ENCODE data around the gene TMEM123.

TMEM123 gene

GRCh38 chr11:102491969-102492368 is 39.4 kb upstream of the TMEM123 start:
- DNase-seq (ENCODE audit: insufficient read length, low spot score) (no peak), FAIRE-seq (no peak)
- TF ChIP-seq SPI1 (IDR thresholded peaks at IDR 0.05; ENCODE audit: low read depth, low read length) (no peak), POLR2AphosphoS5 (IDR thresholded peaks at IDR 0.05; ENCODE audit: low read depth, low read length) (no peak), POU2F2 (IDR thresholded peaks at IDR 0.05; ENCODE audit: low read depth, low read length) (no peak), POLR2A (IDR thresholded peaks at IDR 0.05; ENCODE audit: low read depth, low read length) (no peak), TAF1 (IDR thresholded peaks at IDR 0.05; ENCODE audit: low read depth, low read length) (no peak), PAX5 (IDR thresholded peaks at IDR 0.05; ENCODE audit: insufficient read depth, low read length, severe bottlenecking) (no peak)

DNA sequence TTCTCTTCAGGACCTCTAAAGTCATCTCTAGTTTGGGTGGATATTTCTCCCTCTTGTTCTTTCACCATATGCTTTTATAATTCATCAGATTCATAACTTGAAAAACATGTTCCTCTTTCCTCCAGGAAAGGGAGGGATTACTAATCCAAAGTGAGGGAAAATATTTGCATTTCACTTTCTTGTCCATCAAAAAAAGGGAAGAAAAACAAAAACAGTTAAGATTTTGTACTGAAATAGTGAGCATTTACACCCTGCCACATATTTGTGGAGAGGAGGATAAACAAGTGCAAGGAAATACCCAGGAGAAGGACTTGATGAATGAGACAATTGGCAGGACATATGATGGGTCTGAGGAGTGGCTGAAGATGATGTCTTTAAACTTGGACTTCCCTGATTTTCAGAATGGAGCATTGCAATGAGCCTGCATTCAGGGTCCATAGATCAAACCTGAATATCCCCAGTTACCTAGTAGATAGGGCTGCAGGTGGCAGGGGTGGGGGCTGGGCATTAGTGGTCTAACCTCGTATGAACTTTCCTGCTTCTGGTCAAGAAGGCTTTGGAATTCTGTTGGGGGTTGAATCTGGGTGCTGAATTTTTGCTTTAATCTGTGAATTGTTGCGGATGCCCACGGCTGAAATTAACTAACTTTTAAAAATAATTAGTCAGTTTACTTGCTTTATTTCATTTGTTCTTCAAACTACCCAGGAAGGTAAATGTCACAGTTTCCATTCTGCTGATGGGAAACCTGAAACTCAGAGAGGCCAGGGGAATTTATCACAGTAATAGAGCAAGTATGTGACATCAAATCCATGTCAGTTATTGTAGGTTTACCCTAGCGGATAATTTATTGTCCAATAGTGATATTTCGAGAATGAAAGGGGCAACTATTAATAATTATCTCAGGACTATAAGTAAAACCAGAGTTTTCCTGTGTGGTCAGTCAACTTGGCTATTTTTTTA is 36.9 kb upstream of the TMEM123 start:
- TF ChIP-seq PAX5 (IDR thresholded peaks at IDR 0.05; ENCODE audit: insufficient read depth, low read length, severe bottlenecking) (no peak), TAF1 (IDR thresholded peaks at IDR 0.05; ENCODE audit: low read depth, low read length) (no peak), POLR2A (IDR thresholded peaks at IDR 0.05; ENCODE audit: low read depth, low read length) (no peak), POU2F2 (IDR thresholded peaks at IDR 0.05; ENCODE audit: low read depth, low read length) (no peak), POLR2AphosphoS5 (IDR thresholded peaks at IDR 0.05; ENCODE audit: low read depth, low read length) (no peak), SPI1 (IDR thresholded peaks at IDR 0.05; ENCODE audit: low read depth, low read length) (no peak)
- DNase-seq (ENCODE audit: insufficient read length, low spot score) (no peak), FAIRE-seq (peak; percentile 55)

DNA sequence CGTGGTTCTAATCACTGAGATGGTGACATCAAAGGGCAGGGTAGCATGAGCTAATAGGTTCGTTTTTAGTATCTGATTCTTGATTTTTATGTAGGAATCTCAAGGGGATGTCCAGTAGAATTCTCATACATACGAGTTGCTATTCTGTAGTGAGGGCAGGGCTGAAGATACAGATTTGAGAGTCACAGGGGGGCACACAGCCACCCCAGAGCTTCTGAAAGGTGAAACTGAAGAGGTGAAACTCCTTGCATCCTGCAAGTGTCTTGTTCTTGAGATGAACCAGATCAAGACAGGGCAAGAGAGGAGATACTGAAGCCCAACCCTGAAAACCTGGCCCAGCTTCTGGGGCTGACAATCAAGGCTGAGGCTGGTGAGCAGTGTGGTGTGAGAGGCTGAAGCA is 35.6 kb upstream of the TMEM123 start:
- DNase-seq (ENCODE audit: insufficient read length, low spot score) = no peak
- TF ChIP-seq SPI1 (IDR thresholded peaks at IDR 0.05; ENCODE audit: low read depth, low read length) (no peak), PAX5 (IDR thresholded peaks at IDR 0.05; ENCODE audit: insufficient read depth, low read length, severe bottlenecking) (peak; percentile 83)

DNA sequence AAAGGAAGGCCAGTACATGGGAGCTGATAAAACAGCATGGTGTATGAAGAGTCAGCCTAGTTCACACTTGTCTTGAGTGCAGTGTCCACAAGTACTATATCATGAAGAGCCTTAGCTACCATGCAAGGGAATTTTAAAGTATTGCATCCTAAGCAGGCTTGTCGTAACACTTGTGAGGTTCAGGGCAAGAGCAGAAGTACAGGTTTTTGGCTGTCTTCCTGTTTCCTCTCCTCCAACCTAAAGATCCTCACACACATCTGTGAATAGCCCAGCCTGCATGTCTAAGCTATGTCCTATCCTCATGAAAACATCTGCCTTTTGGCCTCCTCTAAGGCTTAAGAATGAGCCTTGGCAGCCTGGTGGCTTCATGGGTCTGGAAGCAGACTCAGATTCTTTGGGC is 34.6 kb upstream of the TMEM123 start:
- DNase-seq (ENCODE audit: insufficient read length, low spot score) (no peak), FAIRE-seq (peak; percentile 23)
- TF ChIP-seq PAX5 (IDR thresholded peaks at IDR 0.05; ENCODE audit: insufficient read depth, low read length, severe bottlenecking) = no peak
- no peak for TF ChIP-seq TAF1 (IDR thresholded peaks at IDR 0.05; ENCODE audit: low read depth, low read length)
- no peak for TF ChIP-seq POLR2AphosphoS5 (IDR thresholded peaks at IDR 0.05; ENCODE audit: low read depth, low read length)
- no peak for TF ChIP-seq SPI1 (IDR thresholded peaks at IDR 0.05; ENCODE audit: low read depth, low read length)
- no peak for TF ChIP-seq POU2F2 (IDR thresholded peaks at IDR 0.05; ENCODE audit: low read depth, low read length)
- TF ChIP-seq POLR2A (IDR thresholded peaks at IDR 0.05; ENCODE audit: low read depth, low read length) = no peak

More for the DNA sequence above, 35.6 kb upstream of the TMEM123 start:
- peak; percentile 66 for FAIRE-seq

DNA sequence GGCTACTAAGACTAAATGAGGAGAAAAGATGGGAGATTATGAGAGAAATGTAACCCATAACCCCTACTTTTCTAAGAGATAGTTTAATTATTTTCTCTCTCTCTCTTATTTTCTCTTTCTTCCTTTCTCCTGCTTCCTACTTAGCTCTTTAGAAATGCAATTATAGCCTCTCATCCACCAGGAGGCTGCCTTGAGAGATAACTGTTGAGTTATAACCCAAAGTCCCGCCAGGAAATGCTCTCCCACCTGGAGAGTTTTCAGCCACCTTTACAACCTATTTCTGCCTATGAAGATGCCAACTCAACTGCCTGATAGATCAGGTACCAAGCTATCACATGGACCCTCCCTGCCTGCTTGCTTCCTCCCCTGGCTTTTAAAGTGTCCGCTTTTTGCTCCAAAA is 34.0 kb upstream of the TMEM123 start:
- FAIRE-seq (no peak), DNase-seq (ENCODE audit: insufficient read length, low spot score) (no peak)
- TF ChIP-seq POU2F2 (IDR thresholded peaks at IDR 0.05; ENCODE audit: low read depth, low read length) (no peak), POLR2AphosphoS5 (IDR thresholded peaks at IDR 0.05; ENCODE audit: low read depth, low read length) (no peak), PAX5 (IDR thresholded peaks at IDR 0.05; ENCODE audit: insufficient read depth, low read length, severe bottlenecking) (no peak), POLR2A (IDR thresholded peaks at IDR 0.05; ENCODE audit: low read depth, low read length) (no peak)

DNA sequence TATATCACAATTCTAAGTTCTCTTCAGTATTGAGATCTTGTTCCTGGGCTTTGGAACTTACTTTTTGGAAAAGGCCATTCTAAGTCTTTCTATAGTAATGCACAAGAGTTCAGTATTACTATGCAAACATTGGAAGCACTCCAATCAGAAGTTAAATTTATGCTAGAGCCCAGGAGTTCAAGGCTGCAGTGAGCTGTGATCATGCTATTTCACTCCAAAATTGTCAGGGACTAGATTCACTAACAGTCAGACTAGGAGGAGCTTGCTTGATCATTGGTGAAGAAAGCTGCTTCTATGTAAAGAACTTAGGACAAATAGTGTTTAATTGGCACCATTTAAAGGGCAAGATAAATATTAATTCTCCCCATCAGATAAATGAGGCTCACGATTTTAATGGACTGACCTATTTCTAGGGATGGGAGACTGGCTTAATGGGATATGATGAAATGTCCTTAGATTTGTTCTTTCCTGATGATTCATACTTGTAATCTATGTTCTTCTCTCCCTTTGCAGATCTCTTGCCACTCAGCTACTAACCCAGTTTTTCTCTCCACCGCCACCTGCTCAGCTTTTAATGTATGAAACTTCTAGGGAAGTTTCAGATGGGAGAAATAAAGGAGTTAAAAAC is 32.6 kb upstream of the TMEM123 start:
- TF ChIP-seq TAF1 (IDR thresholded peaks at IDR 0.05; ENCODE audit: low read depth, low read length) (no peak), POLR2A (IDR thresholded peaks at IDR 0.05; ENCODE audit: low read depth, low read length) (no peak), POLR2AphosphoS5 (IDR thresholded peaks at IDR 0.05; ENCODE audit: low read depth, low read length) (no peak), POU2F2 (IDR thresholded peaks at IDR 0.05; ENCODE audit: low read depth, low read length) (no peak), PAX5 (IDR thresholded peaks at IDR 0.05; ENCODE audit: insufficient read depth, low read length, severe bottlenecking) (no peak), SPI1 (IDR thresholded peaks at IDR 0.05; ENCODE audit: low read depth, low read length) (no peak)
- FAIRE-seq (peak; percentile 20), DNase-seq (ENCODE audit: insufficient read length, low spot score) (no peak)

- FAIRE-seq (no peak), DNase-seq (ENCODE audit: insufficient read length, low spot score) (no peak)
- no peak for TF ChIP-seq POU2F2 (IDR thresholded peaks at IDR 0.05; ENCODE audit: low read depth, low read length)
- no peak for TF ChIP-seq POLR2AphosphoS5 (IDR thresholded peaks at IDR 0.05; ENCODE audit: low read depth, low read length)
- TF ChIP-seq POLR2A (IDR thresholded peaks at IDR 0.05; ENCODE audit: low read depth, low read length) = no peak
- no peak for TF ChIP-seq SPI1 (IDR thresholded peaks at IDR 0.05; ENCODE audit: low read depth, low read length)
- no peak for TF ChIP-seq PAX5 (IDR thresholded peaks at IDR 0.05; ENCODE audit: insufficient read depth, low read length, severe bottlenecking)
- TF ChIP-seq TAF1 (IDR thresholded peaks at IDR 0.05; ENCODE audit: low read depth, low read length) = no peak
Measured at GRCh38 chr11:102482433-102482832, 29.9 kb upstream of the TMEM123 start.

DNA sequence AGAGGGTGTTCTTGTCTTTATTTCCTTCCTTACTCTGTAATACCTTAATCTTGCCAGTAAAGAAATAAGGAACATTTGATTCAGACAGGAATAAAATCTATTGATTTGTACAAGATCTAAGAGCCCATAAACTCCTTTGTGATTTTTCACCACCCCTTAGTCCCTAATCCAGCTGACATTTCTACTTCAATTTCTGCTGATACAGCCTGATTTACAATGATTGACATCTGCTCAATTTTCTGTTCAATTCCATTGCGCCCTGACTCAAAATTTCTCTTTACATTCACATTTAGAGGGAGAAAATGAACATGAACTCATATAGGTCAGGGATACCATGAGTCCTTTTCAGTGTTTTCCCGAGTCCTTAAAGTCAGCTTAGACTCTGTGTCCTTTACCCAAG is 27.2 kb upstream of the TMEM123 start:
- FAIRE-seq (no peak), DNase-seq (ENCODE audit: insufficient read length, low spot score) (no peak)
- TF ChIP-seq POLR2AphosphoS5 (IDR thresholded peaks at IDR 0.05; ENCODE audit: low read depth, low read length) (no peak), POLR2A (IDR thresholded peaks at IDR 0.05; ENCODE audit: low read depth, low read length) (no peak), POU2F2 (IDR thresholded peaks at IDR 0.05; ENCODE audit: low read depth, low read length) (no peak)

- FAIRE-seq (peak; percentile 78), DNase-seq (ENCODE audit: insufficient read length, low spot score) (no peak)
- TF ChIP-seq SPI1 (IDR thresholded peaks at IDR 0.05; ENCODE audit: low read depth, low read length) (0 out of 2 replicates have a peak, but pooled peaks have one; percentile 40), PAX5 (IDR thresholded peaks at IDR 0.05; ENCODE audit: insufficient read depth, low read length, severe bottlenecking) (no peak)
Measured at GRCh38 chr11:102478673-102479299, 26.2 kb upstream of the TMEM123 start.

Measured in GM12891 (cell line).